ENCODE data around the gene HIPK2. TPM values are rescaled to one million over a fixed set of nuclear protein-coding genes. Genes with fewer than 3 reads are reported as not detected.

The HIPK2 gene
- total and polyA plus RNA-seq, 2 donors (not counting 3 experiments of a cell fraction or from before 2014, with no cell fraction given): 9.0 to 43.8 TPM

GRCh38 chr7:139693651-139694388 is 84.0 kb downstream of the HIPK2 start:
- Histone ChIP-seq H3K36me3 (ENCODE audit: control insufficient read depth in 2 of 2, extremely low read depth in 1 of 2, insufficient read depth in 2 of 2, low read length in 2 of 2) (peaks cover 0 to 4% of the 10 kb centered on the region in 2 experiments), H3K4me1 (ENCODE audit: control insufficient read depth, extremely low read depth, insufficient read depth, low read length) (no peaks in the 10 kb centered on the region), H3K4me3 (replicated peaks in 1 of 3; ENCODE audit: insufficient read depth in 1 of 3, low read depth in 1 of 3, low read length in 3 of 3) (no peak overlapping the region), H3K4me2 (ENCODE audit: insufficient read depth, low read length) (no peak overlapping the region), H3K27me3 (ENCODE audit: control insufficient read depth in 2 of 2, insufficient read depth in 2 of 2, low read length in 2 of 2) (no peaks in the 10 kb centered on the region), H3K9me1 (replicated peaks; ENCODE audit: control insufficient read depth, extremely low read depth, insufficient read depth, low read length) (no peaks in the 10 kb centered on the region), H3K79me2 (ENCODE audit: control insufficient read depth, insufficient read depth, low read length) (peaks cover 40% of the 10 kb centered on the region), H3K9me3 (replicated peaks; ENCODE audit: control insufficient read depth, insufficient read depth, low read length) (no peaks in the 10 kb centered on the region), H3K9ac (replicated peaks; ENCODE audit: extremely low read depth, insufficient read depth, low read length) (no peak overlapping the region), H2AFZ (ENCODE audit: low read depth, low read length) (no peak overlapping the region), H3K27ac (ENCODE audit: insufficient read depth, low read depth, low read length) (no peak overlapping the region), H4K20me1 (replicated peaks; ENCODE audit: control insufficient read depth, extremely low read depth, insufficient read depth, low read length) (no peaks in the 10 kb centered on the region)
- TF ChIP-seq POLR2AphosphoS5 (IDR thresholded peaks at IDR 0.05; ENCODE audit: insufficient read depth, low read depth, low read length) (no peak), GATA2 (IDR thresholded peaks at IDR 0.05; ENCODE audit: insufficient read depth, insufficient read length, low read depth, low read length) (no peak)
- no TSS peak for BruUV-seq (replicated peaks)
- FAIRE-seq (no peak), DNase-seq (ENCODE audit: low read depth, low spot score) (no peak)
- dilution Hi-C loops (cut with MboI; ENCODE audit: extremely low pct_ligation_motif_present, low sequenced_read_pairs) (no loop called here), intact Hi-C loops (cut with micrococcal nuclease) (no loop called here)
- CTCF ChIA-PET: no interaction called here
- POLR2A ChIA-PET: no interaction called here

- dilution Hi-C loops (cut with MboI; ENCODE audit: extremely low pct_ligation_motif_present, low sequenced_read_pairs) (no loop called here), intact Hi-C loops (cut with micrococcal nuclease) (no loop called here)
- no peaks in the 10 kb centered on the region for H3K4me1 ChIP-seq (ENCODE audit: control insufficient read depth, extremely low read depth, insufficient read depth, low read length)
- no peaks in the 10 kb centered on the region for H4K20me1 ChIP-seq (replicated peaks; ENCODE audit: control insufficient read depth, extremely low read depth, insufficient read depth, low read length)
- H3K27me3 ChIP-seq (ENCODE audit: control insufficient read depth in 2 of 2, insufficient read depth in 2 of 2, low read length in 2 of 2): no peaks in the 10 kb centered on the region
- BruUV-seq (replicated peaks): no TSS peak
- ChIA-PET CTCF (interaction anchor here (1.1 to 2.1 kb wide), 4 partner anchors 8 to 310 kb away, joined by 3 to 5 read pairs (median 3); no protein-coding TSS in a partner anchor), POLR2A (no interaction called here)
- TF ChIP-seq CTCF (IDR thresholded peaks at IDR 0.05; ENCODE audit: extremely low read depth in 1 of 2, insufficient read depth in 1 of 2, low read depth in 1 of 2, low read length in 2 of 2): no peak
- TF ChIP-seq GATA2 (IDR thresholded peaks at IDR 0.05; ENCODE audit: insufficient read depth, insufficient read length, low read depth, low read length): no peak
- TF ChIP-seq FOS (IDR thresholded peaks at IDR 0.05; ENCODE audit: borderline replicate concordance, insufficient read depth, low read length): no peak
- TF ChIP-seq MAX (IDR thresholded peaks at IDR 0.05; ENCODE audit: insufficient read depth, insufficient read length): no peak
- TF ChIP-seq MYC (IDR thresholded peaks at IDR 0.05; ENCODE audit: low read depth, low read length): no peak
- TF ChIP-seq JUN (IDR thresholded peaks at IDR 0.05; ENCODE audit: borderline replicate concordance, insufficient read depth, insufficient read length, low read depth): no peak
- no peak for TF ChIP-seq EZH2 (IDR thresholded peaks at IDR 0.05; ENCODE audit: borderline replicate concordance, low read depth, low read length, severe bottlenecking)
- DNase-seq (ENCODE audit: low read depth, low spot score) (no peak), FAIRE-seq (no peak)
- H2AFZ ChIP-seq (ENCODE audit: low read depth, low read length): no peak overlapping the region
- no peaks in the 10 kb centered on the region for H3K9me3 ChIP-seq (replicated peaks; ENCODE audit: control insufficient read depth, insufficient read depth, low read length)
- peaks cover 0 to 4% of the 10 kb centered on the region in 2 experiments for H3K36me3 ChIP-seq (ENCODE audit: control insufficient read depth in 2 of 2, extremely low read depth in 1 of 2, insufficient read depth in 2 of 2, low read length in 2 of 2)
- no peaks in the 10 kb centered on the region for H3K9me1 ChIP-seq (replicated peaks; ENCODE audit: control insufficient read depth, extremely low read depth, insufficient read depth, low read length)
- H3K4me2 ChIP-seq (ENCODE audit: insufficient read depth, low read length): no peak overlapping the region
- H3K79me2 ChIP-seq (ENCODE audit: control insufficient read depth, insufficient read depth, low read length): peaks cover 36% of the 10 kb centered on the region
- no peak overlapping the region for H3K27ac ChIP-seq (ENCODE audit: insufficient read depth, low read depth, low read length)
- no peak overlapping the region for H3K9ac ChIP-seq (replicated peaks; ENCODE audit: extremely low read depth, insufficient read depth, low read length)
- H3K4me3 ChIP-seq (replicated peaks in 1 of 3; ENCODE audit: insufficient read depth in 1 of 3, low read depth in 1 of 3, low read length in 3 of 3): no peak overlapping the region
Observed at GRCh38 chr7:139692723-139693122, 85.1 kb downstream of the HIPK2 start.

Data from endothelial cell of umbilical vein (primary cell).